DOHH2 (cell line): ENCODE results near the gene NRXN3.

ENCODE experiments used
- H3F3A ChIP-seq: fragments of 200-600 bp; sonication (generic), shearing (Covaris generic); 2 replicates; pipeline ENCODE4 v1.6.0; 2016; ENCODE audit warnings: antibody characterized with exemption, mild to moderate bottlenecking; ENCODE audit not compliant: control insufficient read depth, insufficient read depth
- H3K27ac ChIP-seq: fragments of 200-600 bp; sonication (generic); 2 replicates; pipeline ENCODE4 v1.5.1; 2014; ENCODE audit warnings: low read depth, mild to moderate bottlenecking, low read length, moderate library complexity
- H3K27me3 ChIP-seq: fragments of 200-600 bp; sonication (generic); 2 replicates; pipeline ENCODE4 v1.6.1; 2014; ENCODE audit warnings: mild to moderate bottlenecking, low read length, mixed read lengths; ENCODE audit not compliant: control insufficient read depth
- H3K36me3 ChIP-seq: fragments of 200-600 bp; sonication (generic); 2 replicates; pipeline ENCODE4 v1.6.1; 2014; ENCODE audit warnings: mild to moderate bottlenecking, low read length, moderate library complexity, mixed read lengths; ENCODE audit not compliant: control insufficient read depth
- H3K4me1 ChIP-seq: fragments of 200-600 bp; sonication (generic); 2 replicates; pipeline ENCODE4 v1.6.1; 2014; ENCODE audit warnings: mild to moderate bottlenecking, low read length, mixed read lengths; ENCODE audit not compliant: control insufficient read depth
- H3K4me2 ChIP-seq: fragments of 200-600 bp; sonication (generic); 2 replicates; pipeline ENCODE4 v1.6.0; 2014; ENCODE audit warnings: mild to moderate bottlenecking, low read length, moderate library complexity
- H3K4me3 ChIP-seq: fragments of 200-600 bp; sonication (generic); 2 replicates; pipeline ENCODE4 v1.5.1; 2014; ENCODE audit warnings: mild to moderate bottlenecking, low read length, mixed read lengths
- H3K79me2 ChIP-seq: fragments of 200-600 bp; sonication (generic); 2 replicates; pipeline ENCODE4 v1.6.1; 2014; ENCODE audit warnings: mild to moderate bottlenecking, low read length, mixed read lengths; ENCODE audit not compliant: control insufficient read depth
- H3K9me2 ChIP-seq: fragments of 200-600 bp; sonication (generic); replicated peaks from 2 replicates; pipeline ENCODE4 v1.6.1; 2014; ENCODE audit warnings: mild to moderate bottlenecking, low read length, mixed read lengths; ENCODE audit not compliant: control insufficient read depth
- H3K9me3 ChIP-seq: fragments of 200-600 bp; sonication (generic); 2 replicates; pipeline ENCODE4 v1.6.1; 2014; ENCODE audit warnings: antibody characterized with exemption, low read length, mixed read lengths; ENCODE audit not compliant: control insufficient read depth, insufficient read depth
- H4K20me1 ChIP-seq: fragments of 200-600 bp; sonication (generic); 2 replicates; pipeline ENCODE4 v1.6.0; 2014; ENCODE audit warnings: low read depth, mild to moderate bottlenecking, antibody characterized with exemption, low read length, moderate library complexity; ENCODE audit not compliant: control insufficient read depth, insufficient read depth
- EZH2phosphoT487 ChIP-seq: fragments of 200-600 bp; sonication (generic); IDR thresholded peaks from 2 replicates; pipeline ENCODE4 v1.6.1; 2017; ENCODE audit warnings: borderline replicate concordance, mild to moderate bottlenecking, antibody characterized with exemption, low read length, moderate library complexity, mixed read lengths
- TF ChIP-seq, protein P1 (sequence below): fragments of 200-600 bp; sonication (generic); IDR thresholded peaks from one replicate; pipeline ENCODE4 v1.5.1; 2014; ENCODE audit warnings: antibody characterized with exemption, mild to moderate bottlenecking, low read depth, low read length; ENCODE audit not compliant: poor library complexity, severe bottlenecking

The NRXN3 gene

DNA sequence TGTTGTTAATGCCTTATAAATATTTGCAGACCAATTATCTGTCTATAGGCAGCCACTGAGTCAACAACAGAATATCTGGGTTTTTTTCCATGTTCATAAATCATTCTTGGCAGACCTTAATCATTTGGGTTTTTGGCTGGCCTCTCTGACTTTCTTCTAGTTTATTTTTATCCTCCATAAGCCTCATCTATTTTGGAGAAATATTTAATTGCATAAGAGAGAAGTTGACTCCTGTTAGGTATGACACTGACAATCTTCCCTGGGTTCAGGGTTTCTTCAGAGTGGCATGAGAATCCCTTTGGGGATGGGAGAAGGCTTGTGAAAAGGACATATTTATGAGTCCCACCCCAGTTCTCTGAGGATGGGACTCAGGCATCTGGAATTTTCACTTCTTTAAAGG, 299.8 kb downstream of the NRXN3 start:
- Histone ChIP-seq H3K4me2 (no peak overlapping the region), H3K27ac (no peak overlapping the region), H3K4me1 (no peaks in the 10 kb centered on the region), H4K20me1 (no peaks in the 10 kb centered on the region), H3K27me3 (no peaks in the 10 kb centered on the region), H3K4me3 (no peak overlapping the region), H3F3A (no peaks in the 10 kb centered on the region), H3K9me2 (no peaks in the 10 kb centered on the region), H3K36me3 (no peaks in the 10 kb centered on the region), H3K9me3 (no peaks in the 10 kb centered on the region), H3K79me2 (no peaks in the 10 kb centered on the region)
- no peak for TF ChIP-seq EZH2phosphoT487
- TF ChIP-seq, protein P1, sequence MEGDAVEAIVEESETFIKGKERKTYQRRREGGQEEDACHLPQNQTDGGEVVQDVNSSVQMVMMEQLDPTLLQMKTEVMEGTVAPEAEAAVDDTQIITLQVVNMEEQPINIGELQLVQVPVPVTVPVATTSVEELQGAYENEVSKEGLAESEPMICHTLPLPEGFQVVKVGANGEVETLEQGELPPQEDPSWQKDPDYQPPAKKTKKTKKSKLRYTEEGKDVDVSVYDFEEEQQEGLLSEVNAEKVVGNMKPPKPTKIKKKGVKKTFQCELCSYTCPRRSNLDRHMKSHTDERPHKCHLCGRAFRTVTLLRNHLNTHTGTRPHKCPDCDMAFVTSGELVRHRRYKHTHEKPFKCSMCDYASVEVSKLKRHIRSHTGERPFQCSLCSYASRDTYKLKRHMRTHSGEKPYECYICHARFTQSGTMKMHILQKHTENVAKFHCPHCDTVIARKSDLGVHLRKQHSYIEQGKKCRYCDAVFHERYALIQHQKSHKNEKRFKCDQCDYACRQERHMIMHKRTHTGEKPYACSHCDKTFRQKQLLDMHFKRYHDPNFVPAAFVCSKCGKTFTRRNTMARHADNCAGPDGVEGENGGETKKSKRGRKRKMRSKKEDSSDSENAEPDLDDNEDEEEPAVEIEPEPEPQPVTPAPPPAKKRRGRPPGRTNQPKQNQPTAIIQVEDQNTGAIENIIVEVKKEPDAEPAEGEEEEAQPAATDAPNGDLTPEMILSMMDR = no peak

DNA sequence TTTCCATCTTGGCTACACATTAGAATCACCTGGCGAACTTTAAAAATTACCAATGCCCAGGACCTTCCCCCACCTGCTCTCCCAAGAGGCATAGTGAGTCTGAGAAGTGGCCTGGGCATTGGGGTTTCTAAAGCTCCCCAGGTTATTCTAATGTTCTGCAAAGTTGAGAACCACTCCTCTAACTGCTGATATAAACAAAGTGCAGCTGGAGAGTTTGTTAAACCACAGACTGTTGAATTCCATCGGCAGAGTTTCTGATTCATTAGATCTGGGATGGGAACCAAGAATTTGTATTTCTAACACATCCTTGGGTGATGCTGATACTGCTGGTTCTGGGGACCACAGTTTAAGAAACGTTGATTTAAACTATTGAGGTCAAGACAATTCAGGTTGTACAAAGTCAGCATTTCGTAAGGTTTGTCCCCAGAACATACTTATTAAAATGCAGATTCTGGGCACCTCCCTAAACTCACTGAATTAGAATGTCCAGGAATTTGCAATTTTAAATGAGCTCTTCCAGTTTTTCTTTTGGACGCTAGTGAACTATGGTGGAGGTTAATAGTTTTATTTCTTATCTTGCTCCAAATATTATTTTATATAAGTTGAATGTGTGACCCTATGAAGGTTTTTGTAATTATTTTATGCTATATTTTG, 309.1 kb downstream of the NRXN3 start:
- Histone ChIP-seq H3K27ac (no peak overlapping the region), H3K27me3 (no peaks in the 10 kb centered on the region), H3K9me3 (no peaks in the 10 kb centered on the region), H3K4me3 (no peak overlapping the region), H3K4me1 (no peaks in the 10 kb centered on the region), H3K79me2 (no peaks in the 10 kb centered on the region), H4K20me1 (no peaks in the 10 kb centered on the region), H3K4me2 (no peak overlapping the region), H3K9me2 (no peaks in the 10 kb centered on the region), H3F3A (no peaks in the 10 kb centered on the region), H3K36me3 (no peaks in the 10 kb centered on the region)
- TF ChIP-seq, protein P1 = no peak
- no peak for TF ChIP-seq EZH2phosphoT487

DNA sequence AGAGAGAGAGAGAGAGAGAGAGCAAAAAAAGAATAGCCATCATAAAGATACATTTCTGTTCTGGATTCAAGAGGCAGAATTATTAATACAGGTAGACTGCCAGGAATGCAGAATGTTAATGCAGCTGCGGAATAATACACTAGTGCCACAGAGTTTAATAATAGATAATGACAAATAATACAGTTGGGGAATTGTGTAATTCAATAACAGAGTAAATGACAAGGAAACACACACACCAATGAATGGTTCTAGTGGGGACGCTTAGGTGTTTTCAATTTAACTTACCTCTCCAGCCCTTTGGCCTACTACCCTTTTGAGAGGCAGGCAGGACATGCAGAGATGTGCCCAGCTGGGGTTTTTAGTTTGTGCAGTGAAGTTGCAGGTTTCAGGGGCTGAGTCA, 313.9 kb downstream of the NRXN3 start:
- Histone ChIP-seq H3K4me3 (no peak overlapping the region), H3K9me3 (no peaks in the 10 kb centered on the region), H4K20me1 (no peaks in the 10 kb centered on the region), H3K36me3 (no peaks in the 10 kb centered on the region), H3K9me2 (no peaks in the 10 kb centered on the region), H3K27me3 (no peaks in the 10 kb centered on the region), H3K79me2 (no peaks in the 10 kb centered on the region), H3K4me1 (no peaks in the 10 kb centered on the region), H3F3A (no peaks in the 10 kb centered on the region), H3K27ac (no peak overlapping the region), H3K4me2 (no peak overlapping the region)
- TF ChIP-seq, protein P1 = no peak
- TF ChIP-seq EZH2phosphoT487 = no peak
